ENCODE data around the gene SMAD1.

Gene SMAD1

DNA sequence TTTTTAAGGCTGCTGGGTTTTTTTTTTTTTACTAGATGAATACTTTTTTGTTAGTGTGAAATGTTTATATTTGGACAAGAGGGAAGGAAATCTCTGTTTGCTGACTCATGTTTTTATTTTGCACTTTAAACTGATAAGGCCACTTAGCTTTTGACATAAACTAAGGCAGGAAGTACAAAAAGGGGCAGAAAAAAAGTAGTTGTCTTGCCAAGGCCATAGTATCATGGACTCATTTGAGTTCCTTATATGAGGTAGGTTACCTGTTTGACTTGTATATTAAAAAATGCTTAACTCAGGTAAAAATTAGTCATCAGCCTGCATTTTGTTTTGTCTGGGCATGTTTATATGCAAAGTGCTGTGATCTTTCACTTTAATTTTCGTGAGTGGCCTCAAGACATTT is 26.0 kb downstream of the SMAD1 start:
- Histone ChIP-seq H3K27me3 (ENCODE audit: control insufficient read depth, insufficient read depth, low read length) (no peaks in the 10 kb centered on the region), H3K4me3 (ENCODE audit: low read depth, low read length) (no peak overlapping the region), H3K36me3 (ENCODE audit: control insufficient read depth, insufficient read depth, low read length) (no peaks in the 10 kb centered on the region), H3K9ac (ENCODE audit: low read depth, low read length) (no peak overlapping the region), H3K4me1 (ENCODE audit: control insufficient read depth, insufficient read depth, low read length) (peaks cover 5% of the 10 kb centered on the region), H3K9me3 (ENCODE audit: control insufficient read depth, insufficient read depth, low read length) (peaks cover under 1% of the 10 kb centered on the region)

DNA sequence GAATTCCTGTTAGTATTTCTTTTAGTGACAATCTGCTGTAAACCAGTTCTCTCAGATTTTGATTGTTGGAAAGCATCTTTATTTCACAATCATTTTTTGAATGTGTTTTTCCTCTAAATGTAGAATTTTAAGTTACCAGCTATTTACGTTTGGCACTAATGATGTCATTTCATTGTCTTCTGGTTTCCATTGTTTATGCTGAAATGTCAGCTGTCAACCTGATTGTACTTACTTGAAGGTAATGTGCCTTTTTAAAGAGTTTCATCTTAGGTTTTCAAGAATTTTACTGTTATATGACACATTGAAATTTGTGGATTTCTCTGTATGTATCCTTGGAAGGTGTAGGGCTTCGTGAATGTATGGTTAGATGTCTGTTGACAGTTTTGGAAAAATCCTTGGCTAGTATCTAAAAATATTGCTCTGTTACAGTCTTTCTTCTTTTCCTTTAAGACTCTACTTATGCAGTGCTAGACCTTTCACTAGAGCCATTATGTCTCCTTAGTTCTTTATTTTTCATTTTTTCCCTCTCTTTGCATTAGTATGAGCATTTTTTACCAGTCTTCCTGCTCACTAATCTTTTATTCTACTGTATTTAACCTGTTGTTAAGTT is 30.4 kb downstream of the SMAD1 start:
- no peaks in the 10 kb centered on the region for H3K36me3 ChIP-seq (ENCODE audit: control insufficient read depth, insufficient read depth, low read length)
- H3K4me3 ChIP-seq (ENCODE audit: low read depth, low read length): no peak overlapping the region
- peaks cover 2% of the 10 kb centered on the region for H3K9me3 ChIP-seq (ENCODE audit: control insufficient read depth, insufficient read depth, low read length)
- H3K9ac ChIP-seq (ENCODE audit: low read depth, low read length): no peak overlapping the region
- H3K4me1 ChIP-seq (ENCODE audit: control insufficient read depth, insufficient read depth, low read length): peaks cover 7% of the 10 kb centered on the region
- H3K27me3 ChIP-seq (ENCODE audit: control insufficient read depth, insufficient read depth, low read length): no peaks in the 10 kb centered on the region

DNA sequence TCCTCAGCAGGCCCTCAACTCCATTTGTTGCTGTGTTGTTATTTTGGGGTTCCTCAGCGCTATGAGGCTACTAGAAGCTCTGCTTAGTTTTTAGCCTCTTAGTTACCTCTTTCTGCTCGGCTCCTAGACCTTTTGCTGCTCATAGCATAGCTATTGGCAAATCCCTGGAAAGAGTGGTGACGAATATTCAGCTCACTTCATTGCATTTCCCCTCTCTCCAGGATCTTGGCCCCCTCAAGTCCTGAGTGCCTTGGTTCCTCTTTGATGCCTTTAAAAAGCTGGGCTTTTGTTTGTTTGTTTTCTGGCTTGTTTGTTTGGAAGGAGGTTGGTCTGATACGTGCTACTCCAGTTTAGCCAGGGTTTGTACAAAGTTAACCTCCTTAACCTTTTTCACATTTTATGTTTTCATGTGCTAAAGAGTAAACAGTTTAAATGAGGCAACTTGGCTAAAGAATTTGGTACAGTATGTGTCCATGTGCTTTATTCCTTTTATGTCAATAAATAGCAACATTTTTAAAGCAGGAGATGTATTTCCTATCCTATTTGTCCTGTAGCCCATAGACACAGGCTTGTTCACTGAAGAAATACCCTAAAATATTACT is 31.5 kb downstream of the SMAD1 start:
- peaks cover 5% of the 10 kb centered on the region for H3K4me1 ChIP-seq (ENCODE audit: control insufficient read depth, insufficient read depth, low read length)
- no peaks in the 10 kb centered on the region for H3K27me3 ChIP-seq (ENCODE audit: control insufficient read depth, insufficient read depth, low read length)
- H3K9ac ChIP-seq (ENCODE audit: low read depth, low read length): no peak overlapping the region
- H3K4me3 ChIP-seq (ENCODE audit: low read depth, low read length): no peak overlapping the region
- H3K9me3 ChIP-seq (ENCODE audit: control insufficient read depth, insufficient read depth, low read length): peaks cover 2% of the 10 kb centered on the region
- H3K36me3 ChIP-seq (ENCODE audit: control insufficient read depth, insufficient read depth, low read length): no peaks in the 10 kb centered on the region

DNA sequence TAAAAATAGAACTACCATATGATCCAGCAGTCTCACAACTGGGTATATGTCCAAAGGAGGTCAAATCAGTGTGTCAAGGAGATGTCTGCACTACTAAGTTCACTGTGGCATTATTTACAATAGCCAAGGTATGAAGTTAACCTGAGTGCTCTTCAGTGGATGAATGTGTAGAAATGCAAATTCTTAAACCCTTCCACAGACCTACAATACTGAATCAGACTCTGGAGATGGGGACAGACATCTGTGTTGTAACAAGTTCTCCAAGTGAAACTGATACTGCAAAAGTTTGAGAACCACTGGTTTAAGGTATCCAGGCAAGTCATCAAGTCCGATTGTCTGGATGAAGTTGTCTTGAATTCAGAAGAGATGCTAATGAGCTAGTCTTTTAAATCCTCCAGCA is 38.5 kb downstream of the SMAD1 start:
- Histone ChIP-seq H3K36me3 (ENCODE audit: control insufficient read depth, insufficient read depth, low read length) (no peaks in the 10 kb centered on the region), H3K9ac (ENCODE audit: low read depth, low read length) (no peak overlapping the region), H3K4me3 (ENCODE audit: low read depth, low read length) (no peak overlapping the region), H3K27me3 (ENCODE audit: control insufficient read depth, insufficient read depth, low read length) (no peaks in the 10 kb centered on the region), H3K4me1 (ENCODE audit: control insufficient read depth, insufficient read depth, low read length) (peaks cover 1% of the 10 kb centered on the region), H3K9me3 (ENCODE audit: control insufficient read depth, insufficient read depth, low read length) (no peaks in the 10 kb centered on the region)

DNA sequence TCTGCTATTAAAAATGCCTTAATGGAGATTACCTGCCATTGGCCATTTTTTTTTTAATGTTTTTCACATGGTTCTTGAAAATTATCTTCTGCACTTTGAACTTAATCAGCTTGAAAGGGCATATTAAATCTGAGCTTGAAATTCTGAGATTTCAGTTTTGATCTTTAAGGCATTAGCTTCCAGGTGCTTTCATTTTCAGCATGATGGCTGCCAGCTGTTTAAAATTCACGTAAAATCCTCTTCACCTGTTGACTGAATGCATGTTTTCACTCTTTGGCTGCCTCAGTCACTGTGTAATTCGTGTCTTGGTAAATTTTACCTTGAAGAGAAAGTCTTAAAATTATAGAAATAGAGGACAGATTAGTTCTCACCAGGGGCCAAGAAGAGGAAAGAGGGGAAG is 39.6 kb downstream of the SMAD1 start:
- Histone ChIP-seq H3K4me1 (ENCODE audit: control insufficient read depth, insufficient read depth, low read length) (peaks cover 3% of the 10 kb centered on the region), H3K27me3 (ENCODE audit: control insufficient read depth, insufficient read depth, low read length) (no peaks in the 10 kb centered on the region), H3K4me3 (ENCODE audit: low read depth, low read length) (no peak overlapping the region), H3K9me3 (ENCODE audit: control insufficient read depth, insufficient read depth, low read length) (no peaks in the 10 kb centered on the region), H3K9ac (ENCODE audit: low read depth, low read length) (no peak overlapping the region), H3K36me3 (ENCODE audit: control insufficient read depth, insufficient read depth, low read length) (no peaks in the 10 kb centered on the region)

DNA sequence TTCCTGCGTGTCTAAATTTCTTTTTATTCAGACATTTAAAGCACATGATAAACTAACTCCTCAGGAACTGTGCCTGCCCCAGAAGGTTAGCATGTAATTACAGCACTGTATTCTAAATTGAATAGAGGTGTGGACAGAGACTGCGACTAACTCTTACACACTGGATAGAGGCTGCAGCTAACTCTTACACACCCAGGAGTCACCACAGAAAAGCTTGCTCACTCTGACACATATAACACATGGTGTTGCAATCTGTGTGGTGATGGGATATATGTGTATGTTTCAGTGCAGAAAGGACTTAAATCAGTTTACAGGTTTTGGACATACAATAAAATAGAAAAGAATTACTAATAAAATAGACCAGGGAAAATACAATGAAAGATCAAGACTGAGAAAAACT is 41.5 kb downstream of the SMAD1 start:
- H3K4me3 ChIP-seq (ENCODE audit: low read depth, low read length): no peak overlapping the region
- H3K9me3 ChIP-seq (ENCODE audit: control insufficient read depth, insufficient read depth, low read length): no peaks in the 10 kb centered on the region
- no peaks in the 10 kb centered on the region for H3K36me3 ChIP-seq (ENCODE audit: control insufficient read depth, insufficient read depth, low read length)
- H3K27me3 ChIP-seq (ENCODE audit: control insufficient read depth, insufficient read depth, low read length): no peaks in the 10 kb centered on the region
- H3K4me1 ChIP-seq (ENCODE audit: control insufficient read depth, insufficient read depth, low read length): peaks cover 3% of the 10 kb centered on the region
- no peak overlapping the region for H3K9ac ChIP-seq (ENCODE audit: low read depth, low read length)

DNA sequence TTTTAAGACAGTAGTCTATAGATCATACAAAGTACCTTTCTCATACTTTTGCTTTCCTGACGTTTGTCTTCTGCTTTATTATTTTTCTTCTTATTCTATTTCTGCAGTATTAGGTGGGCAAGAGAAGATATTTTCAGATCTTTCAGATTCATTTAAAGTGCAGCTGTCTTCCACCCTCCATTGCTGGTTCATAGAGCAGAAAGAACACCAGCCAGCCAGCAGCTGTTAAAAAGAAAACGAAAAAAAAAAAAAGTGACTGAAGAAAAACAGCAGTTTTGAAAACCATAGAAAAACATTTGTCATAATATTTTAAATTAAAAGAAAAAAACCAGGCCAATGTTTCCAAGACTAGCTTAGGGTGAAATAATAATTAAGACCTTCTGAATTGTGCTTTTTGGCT is 42.9 kb downstream of the SMAD1 start:
- peaks cover 3% of the 10 kb centered on the region for H3K4me1 ChIP-seq (ENCODE audit: control insufficient read depth, insufficient read depth, low read length)
- H3K4me3 ChIP-seq (ENCODE audit: low read depth, low read length): no peak overlapping the region
- no peaks in the 10 kb centered on the region for H3K36me3 ChIP-seq (ENCODE audit: control insufficient read depth, insufficient read depth, low read length)

DNA sequence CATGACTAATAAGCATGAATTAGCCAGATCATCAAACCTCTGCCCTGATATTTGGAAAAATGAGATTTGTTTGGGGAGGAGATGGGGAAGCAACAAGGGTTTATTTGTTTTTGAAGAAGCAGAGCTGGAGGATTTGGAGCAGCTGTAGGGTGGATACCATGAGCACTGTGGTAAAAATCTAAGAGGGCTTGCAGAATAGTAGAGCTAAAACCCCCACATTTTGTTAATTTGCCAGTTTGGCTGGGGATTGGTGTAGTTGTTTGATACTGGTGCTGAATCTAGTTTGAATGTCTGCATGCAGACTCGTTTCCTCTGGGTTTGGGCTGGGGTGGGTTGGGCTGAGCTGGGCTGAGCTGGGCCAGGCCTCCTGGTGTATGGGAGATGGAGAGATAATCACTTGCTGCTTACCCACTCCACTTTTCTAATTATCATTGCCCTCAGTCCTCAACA is 43.7 kb downstream of the SMAD1 start:
- H3K4me3 ChIP-seq (ENCODE audit: low read depth, low read length): no peak overlapping the region
- H3K9me3 ChIP-seq (ENCODE audit: control insufficient read depth, insufficient read depth, low read length): no peaks in the 10 kb centered on the region
- peaks cover 3% of the 10 kb centered on the region for H3K4me1 ChIP-seq (ENCODE audit: control insufficient read depth, insufficient read depth, low read length)
- no peaks in the 10 kb centered on the region for H3K36me3 ChIP-seq (ENCODE audit: control insufficient read depth, insufficient read depth, low read length)
- no peaks in the 10 kb centered on the region for H3K27me3 ChIP-seq (ENCODE audit: control insufficient read depth, insufficient read depth, low read length)
- no peak overlapping the region for H3K9ac ChIP-seq (ENCODE audit: low read depth, low read length)

More for the DNA sequence above, 42.9 kb downstream of the SMAD1 start:
- Histone ChIP-seq H3K9ac (ENCODE audit: low read depth, low read length) (no peak overlapping the region), H3K9me3 (ENCODE audit: control insufficient read depth, insufficient read depth, low read length) (no peaks in the 10 kb centered on the region), H3K27me3 (ENCODE audit: control insufficient read depth, insufficient read depth, low read length) (no peaks in the 10 kb centered on the region)

DNA sequence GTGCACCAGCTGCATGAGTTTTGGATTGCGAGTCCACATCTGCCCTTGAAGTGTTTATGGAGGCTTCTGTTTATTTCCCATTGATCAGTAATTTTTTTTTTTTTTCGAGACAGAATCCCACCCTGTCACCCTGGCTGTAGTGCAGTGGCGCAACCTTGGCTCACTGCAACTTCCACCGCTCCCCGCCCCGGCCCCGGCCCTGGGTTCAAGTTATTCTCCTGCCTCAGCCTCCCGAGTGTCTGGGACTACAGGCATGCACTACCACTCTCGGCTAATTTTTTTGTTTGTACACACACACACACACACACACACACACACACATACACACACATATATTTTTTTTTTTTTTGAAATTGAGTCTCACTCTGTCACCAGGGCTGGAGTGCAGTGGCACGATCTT is 46.1 kb downstream of the SMAD1 start:
- Histone ChIP-seq H3K4me1 (ENCODE audit: control insufficient read depth, insufficient read depth, low read length) (peaks cover 7% of the 10 kb centered on the region), H3K36me3 (ENCODE audit: control insufficient read depth, insufficient read depth, low read length) (no peaks in the 10 kb centered on the region), H3K27me3 (ENCODE audit: control insufficient read depth, insufficient read depth, low read length) (no peaks in the 10 kb centered on the region), H3K9me3 (ENCODE audit: control insufficient read depth, insufficient read depth, low read length) (no peaks in the 10 kb centered on the region), H3K4me3 (ENCODE audit: low read depth, low read length) (no peak overlapping the region), H3K9ac (ENCODE audit: low read depth, low read length) (no peak overlapping the region)

DNA sequence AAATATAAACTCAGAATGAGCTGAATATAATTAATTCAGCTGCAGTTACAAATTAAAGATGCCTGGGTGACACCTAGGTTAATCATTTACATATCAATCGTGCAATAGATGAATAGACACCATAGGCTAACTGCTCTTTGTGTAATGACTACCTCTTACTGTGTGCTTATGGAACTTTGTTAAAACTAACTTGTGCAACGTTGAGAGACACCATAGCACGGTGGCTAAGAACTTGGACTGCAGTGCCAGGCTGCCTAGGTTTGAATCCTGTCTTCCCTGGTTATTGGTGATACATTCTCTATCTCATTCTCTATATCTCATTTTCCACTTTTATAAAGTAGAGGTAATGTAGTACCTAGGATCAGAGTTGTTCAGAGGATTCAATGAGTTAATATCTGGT is 46.9 kb downstream of the SMAD1 start:
- no peaks in the 10 kb centered on the region for H3K36me3 ChIP-seq (ENCODE audit: control insufficient read depth, insufficient read depth, low read length)
- H3K9ac ChIP-seq (ENCODE audit: low read depth, low read length): no peak overlapping the region
- H3K4me3 ChIP-seq (ENCODE audit: low read depth, low read length): no peak overlapping the region
- peaks cover 9% of the 10 kb centered on the region for H3K4me1 ChIP-seq (ENCODE audit: control insufficient read depth, insufficient read depth, low read length)
- H3K27me3 ChIP-seq (ENCODE audit: control insufficient read depth, insufficient read depth, low read length): no peaks in the 10 kb centered on the region
- H3K9me3 ChIP-seq (ENCODE audit: control insufficient read depth, insufficient read depth, low read length): no peaks in the 10 kb centered on the region

DNA sequence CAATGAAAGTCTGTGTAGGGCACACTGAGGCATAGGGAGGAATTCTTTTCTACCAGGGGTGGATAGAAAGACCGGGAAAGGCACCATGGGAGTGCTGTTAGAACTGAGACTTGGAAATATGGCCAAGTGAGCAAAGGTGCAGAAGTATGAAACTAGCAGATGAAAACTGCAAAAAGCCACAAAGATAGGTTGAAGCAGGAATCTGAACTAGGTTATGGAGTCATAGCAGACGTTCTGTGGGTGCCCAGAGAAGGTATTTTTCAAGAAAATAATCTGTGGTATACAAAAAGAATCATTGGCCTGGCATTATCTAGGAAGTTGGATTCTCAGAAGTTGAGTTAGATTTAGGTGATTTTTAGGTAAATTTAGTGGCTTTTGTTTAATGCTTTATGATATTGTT is 48.5 kb downstream of the SMAD1 start:
- Histone ChIP-seq H3K9me3 (ENCODE audit: control insufficient read depth, insufficient read depth, low read length) (no peaks in the 10 kb centered on the region), H3K9ac (ENCODE audit: low read depth, low read length) (no peak overlapping the region), H3K4me3 (ENCODE audit: low read depth, low read length) (no peak overlapping the region), H3K36me3 (ENCODE audit: control insufficient read depth, insufficient read depth, low read length) (no peaks in the 10 kb centered on the region), H3K27me3 (ENCODE audit: control insufficient read depth, insufficient read depth, low read length) (no peaks in the 10 kb centered on the region), H3K4me1 (ENCODE audit: control insufficient read depth, insufficient read depth, low read length) (peaks cover 7% of the 10 kb centered on the region)

DNA sequence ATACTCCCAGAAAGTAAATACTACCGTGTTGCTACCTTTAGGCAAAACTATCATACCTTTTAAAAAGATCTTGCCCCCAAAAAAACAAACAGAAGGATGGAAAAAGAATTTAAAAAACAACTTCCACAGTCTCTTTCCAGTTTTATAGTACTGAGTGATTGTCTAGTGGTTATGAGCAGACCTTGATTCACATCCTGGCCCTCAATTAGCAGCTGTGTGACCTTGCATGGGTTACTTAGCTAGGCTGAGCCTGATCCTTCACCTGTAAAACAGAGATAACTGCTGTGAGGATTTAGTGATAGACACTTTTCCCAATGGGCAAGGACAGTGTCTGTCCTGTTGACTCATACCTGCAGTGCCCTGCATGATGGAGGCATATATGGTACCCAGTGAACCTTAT is 49.0 kb downstream of the SMAD1 start:
- no peak overlapping the region for H3K9ac ChIP-seq (ENCODE audit: low read depth, low read length)

More for the DNA sequence above, 49.0 kb downstream of the SMAD1 start:
- Histone ChIP-seq H3K27me3 (ENCODE audit: control insufficient read depth, insufficient read depth, low read length) (no peaks in the 10 kb centered on the region), H3K4me1 (ENCODE audit: control insufficient read depth, insufficient read depth, low read length) (peaks cover 5% of the 10 kb centered on the region), H3K9me3 (ENCODE audit: control insufficient read depth, insufficient read depth, low read length) (no peaks in the 10 kb centered on the region), H3K36me3 (ENCODE audit: control insufficient read depth, insufficient read depth, low read length) (no peaks in the 10 kb centered on the region), H3K4me3 (ENCODE audit: low read depth, low read length) (no peak overlapping the region)

All from iPS-15b (cell line).